ENCODE measurements around the gene GLIS1.

The GLIS1 gene

DNA sequence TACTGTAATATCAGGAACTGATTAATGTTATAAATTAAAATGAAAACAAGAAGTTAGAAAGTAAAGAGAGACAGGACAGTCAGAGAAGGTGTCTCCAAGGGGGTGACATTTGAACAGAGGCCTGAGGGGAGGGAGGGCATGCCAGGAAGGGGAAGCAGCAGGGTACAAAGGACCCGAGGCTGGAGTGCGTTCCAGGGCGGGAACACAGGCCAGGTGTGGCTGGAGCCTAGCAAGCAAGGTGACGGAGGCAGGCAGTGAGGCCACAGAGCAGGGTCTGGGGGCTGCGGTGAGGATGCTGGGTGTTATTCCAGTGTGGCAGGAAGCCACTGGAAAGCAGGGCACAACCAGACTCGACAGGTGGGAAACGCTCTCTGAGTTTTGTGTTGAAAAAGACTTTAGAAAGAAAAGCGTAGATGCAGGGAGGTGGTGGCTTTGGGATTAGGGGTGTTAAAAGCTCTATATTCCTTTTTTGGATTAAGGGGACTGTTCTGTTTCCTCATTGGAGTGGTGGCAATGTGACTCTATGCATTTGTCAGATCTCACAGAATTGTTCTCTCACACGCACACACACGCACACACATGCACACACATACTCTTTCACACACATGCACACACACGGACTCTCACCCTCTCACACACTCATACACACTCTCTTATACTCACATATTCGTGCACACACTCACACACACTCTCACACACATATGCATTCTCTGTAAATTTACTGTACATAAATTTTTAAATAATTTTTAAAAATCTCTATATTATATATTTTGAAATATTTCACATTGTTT lies 124.5 kb downstream of the GLIS1 start:
- DNase-seq: no peak

DNA sequence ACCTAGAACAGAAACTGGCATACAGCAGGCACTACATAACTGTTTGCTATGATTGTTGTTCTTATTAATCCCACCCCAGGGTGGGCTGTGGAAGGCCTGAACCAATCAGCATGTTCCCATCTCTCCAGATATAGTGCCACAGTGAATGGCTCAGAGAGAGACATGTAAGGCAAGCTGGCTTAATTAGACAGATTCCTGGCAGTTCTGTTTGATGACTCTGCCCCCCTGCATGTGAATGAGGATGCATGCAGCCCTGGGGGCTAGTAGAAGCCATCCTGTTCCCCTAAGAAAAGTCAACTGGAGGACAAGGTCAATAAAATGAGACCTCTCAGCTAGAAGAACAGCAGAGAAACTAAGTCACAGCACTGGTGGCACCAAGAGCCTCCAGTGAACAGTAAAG lies 130.3 kb downstream of the GLIS1 start:
- DNase-seq: no peak

DNA sequence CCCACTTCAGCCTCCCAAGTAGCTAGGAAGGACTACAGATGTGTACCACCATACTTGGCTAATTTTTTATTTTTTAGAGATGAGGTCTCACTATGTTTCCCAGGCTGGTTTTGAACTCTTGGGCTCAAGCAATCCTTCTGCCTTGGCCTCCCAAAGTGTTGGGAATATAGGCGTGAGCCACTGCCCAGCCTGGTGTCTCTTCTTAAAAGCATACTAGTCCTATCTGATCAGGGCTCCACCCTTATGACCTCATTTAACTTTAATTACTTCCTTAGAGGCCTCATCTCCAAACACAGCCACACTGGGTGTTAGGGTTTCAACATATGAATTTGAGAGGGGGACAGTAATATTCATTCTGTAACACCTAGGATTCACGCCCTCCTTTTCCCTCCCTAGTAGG lies 130.9 kb downstream of the GLIS1 start:
- DNase-seq: no peak

DNA sequence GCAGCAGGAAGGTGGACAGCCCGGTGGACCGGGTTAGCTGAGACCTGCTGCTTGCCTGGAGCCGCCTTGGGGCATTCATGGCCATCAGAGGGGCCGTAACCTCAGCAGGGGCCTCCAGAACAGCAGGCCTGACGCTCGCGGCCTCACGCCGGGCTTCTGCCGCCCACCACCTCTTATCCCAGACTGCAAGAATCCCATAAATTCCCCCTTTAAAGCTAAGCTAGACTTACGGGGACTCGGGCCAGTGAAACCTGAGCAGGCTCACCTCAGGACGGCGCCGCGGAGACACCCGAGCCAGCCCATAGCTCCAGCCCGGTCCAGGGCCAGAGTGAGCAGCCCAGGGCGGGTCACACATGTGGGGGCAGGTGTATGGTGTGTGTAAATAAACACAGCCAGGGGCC lies 132.3 kb downstream of the GLIS1 start:
- no peak for DNase-seq

DNA sequence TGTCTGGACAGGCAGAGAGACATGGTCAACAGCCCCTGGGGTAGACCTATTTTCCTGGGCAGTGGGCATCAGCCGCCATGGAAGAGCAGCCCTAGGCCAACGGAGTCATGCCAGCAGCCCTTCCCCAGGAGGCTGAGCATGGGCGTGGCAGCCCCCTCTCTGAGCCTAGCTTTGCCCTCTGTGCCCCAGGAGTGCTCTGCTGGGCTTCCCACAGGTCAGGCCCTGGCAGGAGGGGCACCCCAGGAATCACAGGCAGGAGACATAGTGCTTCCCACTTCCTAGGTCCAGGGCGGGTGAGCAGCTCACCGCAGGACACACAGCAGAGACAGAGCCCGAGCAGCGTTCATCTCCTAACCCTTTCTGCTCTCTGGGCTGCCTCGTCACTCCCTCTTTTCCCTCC lies 132.8 kb downstream of the GLIS1 start:
- no peak for DNase-seq

DNA sequence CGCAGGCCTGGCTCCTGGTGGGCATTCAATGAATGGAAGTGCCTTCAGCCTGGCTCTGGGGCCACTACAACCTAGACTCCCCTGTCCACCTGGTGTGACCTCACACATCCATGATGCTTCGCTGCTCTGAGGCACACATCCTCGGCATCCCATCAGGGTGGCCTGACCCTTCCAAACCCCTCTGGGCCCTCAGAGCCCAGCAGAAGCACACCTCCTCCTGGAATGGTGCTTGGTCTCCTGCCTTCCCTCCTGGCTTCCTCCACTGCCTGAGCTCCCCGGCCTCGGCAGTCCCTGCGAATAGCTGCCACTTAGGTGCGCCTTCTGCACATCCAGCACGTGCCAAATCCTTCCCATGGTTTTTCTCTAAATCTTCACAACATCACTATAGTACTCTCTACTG lies 133.8 kb downstream of the GLIS1 start:
- DNase-seq: no peak

DNA sequence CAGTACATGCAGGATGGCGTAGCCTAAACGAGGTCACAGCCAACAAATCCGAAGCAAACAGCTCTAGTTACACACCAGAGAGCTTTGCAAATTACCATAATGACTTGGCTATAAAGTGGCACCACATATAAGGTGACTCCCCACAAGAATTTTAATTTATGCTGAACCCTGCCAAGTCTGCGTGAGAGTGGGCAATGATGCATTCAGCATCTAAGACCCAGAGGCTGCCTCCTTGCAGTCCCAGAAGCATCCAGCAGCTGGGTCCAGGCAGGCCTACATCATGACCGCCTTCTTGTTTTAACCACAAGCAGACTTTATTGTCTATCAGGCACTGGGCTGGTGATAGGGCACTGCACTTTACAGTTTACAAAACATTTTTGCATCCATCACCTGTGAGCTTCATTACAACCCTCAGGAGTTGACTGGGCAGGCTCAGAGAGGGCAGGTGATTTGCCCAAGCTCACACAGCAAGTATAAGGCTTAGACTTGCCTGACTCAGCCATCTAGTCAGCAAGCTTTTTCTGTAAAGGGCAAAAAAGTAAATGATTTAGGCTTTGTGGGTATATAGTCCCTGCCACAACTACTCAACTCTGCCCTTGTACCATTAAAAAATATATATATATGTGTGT lies 134.6 kb downstream of the GLIS1 start:
- DNase-seq: no peak

DNA sequence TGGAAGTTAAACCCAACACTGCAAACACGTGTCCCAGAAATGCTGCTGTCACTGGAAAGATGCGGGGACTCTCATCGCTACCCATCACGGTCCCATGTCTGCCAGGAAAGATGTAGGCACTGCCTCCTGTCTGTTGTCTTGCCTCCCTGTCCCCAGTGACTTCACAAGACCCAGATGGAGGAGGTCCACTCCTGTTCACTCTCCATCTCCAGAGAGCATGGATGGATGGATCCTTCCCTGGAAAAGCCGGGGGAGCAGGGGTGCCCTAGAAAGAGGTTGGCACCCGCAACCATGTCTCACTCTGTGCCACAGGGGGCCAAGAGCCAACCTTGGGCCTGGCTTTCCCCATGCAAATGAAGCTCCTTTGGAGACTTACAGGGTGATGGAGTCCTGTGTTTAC lies 135.5 kb downstream of the GLIS1 start:
- DNase-seq: no peak

DNA sequence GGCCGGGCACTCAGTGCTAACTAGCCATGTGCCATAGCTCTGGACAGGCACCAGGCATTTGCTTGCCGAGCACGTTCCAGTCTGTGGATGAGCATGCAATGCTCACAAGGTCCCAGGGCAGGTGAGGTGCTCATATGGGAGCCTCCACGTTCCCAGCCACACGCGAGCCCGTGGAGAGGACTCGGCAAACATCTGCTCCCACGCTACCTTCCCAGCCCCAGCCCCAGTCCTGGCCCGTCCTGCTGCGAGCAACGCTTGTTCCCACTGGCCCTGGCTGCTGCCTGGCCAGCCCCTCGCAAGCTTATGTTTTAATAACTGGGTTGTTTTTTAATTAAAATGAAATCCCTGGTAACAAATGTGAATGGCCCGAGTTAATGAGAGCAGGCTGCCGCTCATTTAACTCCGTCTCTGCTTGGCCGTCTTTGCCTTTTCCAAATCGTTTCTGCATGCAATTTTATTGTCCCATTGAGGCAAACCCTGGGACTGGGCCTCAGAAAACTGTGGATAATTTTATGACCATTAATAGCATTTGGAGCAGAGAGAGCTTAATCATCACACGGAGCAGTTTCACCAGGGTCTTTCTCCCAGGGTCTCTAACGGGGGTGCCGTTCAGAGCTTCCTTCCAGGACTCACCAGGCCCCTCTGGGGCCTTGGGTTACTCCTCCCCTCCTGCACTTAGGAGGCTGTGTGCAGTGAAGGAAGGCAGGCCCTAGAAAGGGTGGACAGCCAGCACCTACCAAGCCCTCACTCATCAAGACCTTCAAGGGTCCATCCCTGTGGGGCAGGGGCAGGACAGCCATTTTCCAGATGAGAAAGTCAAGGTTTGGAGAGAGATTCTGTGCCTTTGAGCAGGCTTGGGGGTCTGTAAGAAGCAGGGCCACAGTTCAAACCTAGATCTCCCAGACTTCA lies 136.8 kb downstream of the GLIS1 start:
- no peak for DNase-seq

DNA sequence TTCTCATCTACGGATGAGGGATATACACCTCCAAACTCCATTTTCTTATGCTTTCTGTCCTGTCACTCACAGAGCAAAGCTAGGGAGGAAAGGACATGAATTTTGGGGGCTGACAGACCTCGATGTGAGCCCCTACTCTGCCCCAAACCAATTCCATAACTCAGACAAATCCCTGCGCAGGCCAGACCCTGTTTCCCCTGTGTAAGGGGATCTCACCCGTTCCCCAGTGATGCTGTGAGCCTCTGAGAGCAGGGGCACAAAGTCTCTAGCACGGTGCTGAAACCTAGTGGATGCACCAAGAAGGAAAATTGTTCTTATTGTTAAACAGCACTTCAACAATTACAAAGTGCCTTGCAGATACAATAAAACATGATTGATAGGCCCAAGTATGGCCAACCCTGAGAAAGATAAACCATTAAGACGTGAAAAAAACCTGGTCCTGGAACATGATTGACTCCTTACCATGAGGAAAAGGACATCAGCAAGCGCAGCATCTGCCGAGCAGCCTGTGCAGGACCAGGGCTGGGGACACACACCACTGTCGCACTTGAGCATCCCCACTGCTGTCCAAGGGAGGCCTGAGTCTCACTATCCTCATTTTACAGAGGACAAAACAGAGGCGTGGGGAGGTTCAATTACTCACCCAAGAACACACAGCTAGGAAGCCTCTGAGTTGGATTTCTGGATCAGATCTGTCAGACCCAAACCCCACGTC lies 137.8 kb downstream of the GLIS1 start:
- DNase-seq: no peak

DNA sequence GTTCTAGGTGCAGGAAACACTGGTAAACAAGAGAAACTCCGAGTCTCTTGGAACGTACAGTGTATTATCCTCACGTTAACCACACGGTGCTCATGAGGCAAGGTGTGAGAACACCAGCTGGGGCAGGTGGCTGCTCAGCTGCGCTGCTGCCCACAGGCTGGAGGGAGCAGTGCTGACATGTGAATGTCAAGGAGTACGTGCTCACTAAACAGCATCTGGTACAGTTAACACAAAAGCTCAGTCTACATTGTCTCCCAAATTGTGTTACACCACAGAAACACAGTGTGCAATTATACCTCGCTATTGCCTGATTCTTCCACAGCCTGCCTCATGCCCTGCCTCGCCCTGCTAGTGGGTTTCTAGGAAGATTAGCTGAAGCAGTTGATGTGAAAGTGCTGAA lies 138.4 kb downstream of the GLIS1 start:
- DNase-seq: no peak

DNA sequence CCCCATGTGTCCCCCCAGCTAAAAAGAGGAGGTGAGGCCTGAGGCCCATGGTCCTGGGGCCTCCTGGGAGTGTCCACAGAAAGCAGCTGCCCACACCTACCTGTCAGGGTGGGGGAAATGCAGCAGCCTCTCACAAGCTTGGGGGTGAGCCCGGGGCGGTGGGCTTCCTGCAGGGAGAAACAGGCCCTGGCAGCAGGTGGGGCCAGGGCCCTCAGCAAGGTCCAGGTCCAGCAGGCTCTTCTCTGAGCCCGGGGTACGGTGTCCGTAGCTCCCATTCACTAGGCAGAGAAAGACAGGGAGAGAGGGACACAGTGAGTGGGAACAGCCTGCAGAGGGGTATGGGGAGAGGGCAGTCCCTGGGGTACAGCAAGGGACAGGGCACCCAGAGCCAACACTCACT lies 139.0 kb downstream of the GLIS1 start:
- no peak for DNase-seq

DNA sequence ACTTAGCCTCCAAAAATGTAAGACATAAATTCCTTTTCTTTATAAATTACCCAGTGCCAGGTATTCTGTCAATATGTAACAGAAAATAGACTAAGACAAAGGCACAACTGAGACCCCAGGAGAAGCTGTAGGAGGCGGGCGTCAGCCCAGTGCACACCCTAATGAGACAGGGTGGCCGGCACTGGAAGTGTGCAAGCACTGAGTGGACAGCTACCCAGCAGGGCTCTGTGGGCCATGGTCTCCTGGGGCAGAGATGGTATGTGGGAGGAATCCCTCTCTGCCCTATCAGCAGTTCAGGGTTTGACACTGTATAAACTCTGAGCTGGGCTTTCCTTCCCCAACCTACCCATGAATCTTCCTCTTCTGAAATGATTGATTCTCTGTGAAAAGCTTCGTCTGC lies 139.5 kb downstream of the GLIS1 start:
- no peak for DNase-seq

DNA sequence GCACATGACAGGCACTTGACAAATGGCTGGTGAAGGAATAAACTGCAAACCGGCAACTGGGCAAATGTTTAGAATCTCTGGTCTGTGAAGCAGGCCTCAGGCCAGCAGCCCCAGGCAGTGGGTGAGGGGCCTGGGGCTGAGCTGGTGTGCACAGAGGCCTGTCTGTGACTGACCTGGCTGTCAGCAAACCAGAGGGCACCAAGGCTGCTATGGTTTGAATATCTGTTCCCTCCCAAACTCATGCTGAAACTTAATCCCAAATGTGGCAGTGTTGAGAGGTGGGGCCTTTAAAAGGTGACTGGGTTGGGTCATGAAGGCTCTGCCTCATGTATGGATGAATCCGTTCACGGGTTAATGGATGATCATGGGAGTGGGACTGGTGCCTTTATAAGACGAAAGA lies 140.0 kb downstream of the GLIS1 start:
- DNase-seq: no peak

DNA sequence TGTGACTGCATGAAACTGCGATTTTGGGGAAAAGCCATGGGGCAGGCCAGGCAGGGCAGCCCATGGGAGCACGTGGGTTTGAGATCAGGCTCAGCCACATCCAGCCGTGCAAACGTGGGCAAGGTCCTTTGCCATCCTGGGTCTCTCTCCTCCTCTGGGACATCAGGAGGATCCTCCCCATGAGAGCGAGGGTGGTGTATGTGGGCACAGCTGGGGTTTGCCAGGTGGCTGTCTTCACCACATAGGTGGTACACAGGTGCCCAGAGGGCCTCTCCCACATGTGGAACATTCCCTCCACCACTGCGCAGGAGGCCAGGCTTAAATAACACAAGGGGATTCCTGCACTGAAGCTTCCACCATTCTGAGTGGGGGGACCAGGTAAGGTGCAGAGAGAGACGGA lies 143.1 kb downstream of the GLIS1 start:
- DNase-seq: no peak

DNA sequence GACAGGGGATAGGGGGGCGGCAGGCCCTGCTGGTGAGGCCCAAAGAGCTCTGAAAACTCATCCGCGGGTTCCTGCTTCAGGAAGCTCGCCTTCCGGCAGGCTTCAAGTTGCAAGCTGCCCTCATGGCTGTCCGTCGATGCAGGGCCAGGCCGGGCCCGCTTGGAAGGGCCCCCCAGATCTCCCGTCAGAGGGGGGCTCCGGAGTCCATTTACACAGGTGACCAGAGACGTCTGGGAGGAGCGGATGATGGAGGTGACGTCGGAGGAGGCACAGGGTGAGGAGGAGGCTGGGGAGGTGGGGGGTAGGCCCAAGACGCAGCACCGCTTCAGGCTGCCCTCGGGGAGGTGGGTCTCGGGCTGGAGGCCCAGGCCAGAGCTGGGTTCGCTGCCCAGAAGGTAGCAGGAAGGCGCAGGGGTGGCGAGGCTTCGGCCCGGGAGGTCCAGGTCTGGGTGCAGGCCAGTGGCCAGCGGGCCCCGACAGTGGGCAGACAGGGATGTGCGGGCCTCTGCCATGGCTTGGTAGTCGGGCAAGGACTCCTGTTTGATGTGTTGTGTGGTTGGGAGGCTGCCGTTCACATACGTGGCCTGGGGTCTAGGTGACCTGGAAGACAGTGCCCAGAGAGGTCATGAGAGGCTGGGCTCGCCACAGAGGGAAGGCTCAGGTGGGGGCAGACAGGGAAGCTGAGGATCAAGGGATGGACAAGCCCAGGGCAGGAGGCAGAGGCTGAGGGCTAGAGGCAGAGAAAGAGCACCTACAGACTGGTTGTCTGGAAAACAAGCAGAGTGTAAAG lies 144.4 kb downstream of the GLIS1 start:
- no peak for DNase-seq

DNA sequence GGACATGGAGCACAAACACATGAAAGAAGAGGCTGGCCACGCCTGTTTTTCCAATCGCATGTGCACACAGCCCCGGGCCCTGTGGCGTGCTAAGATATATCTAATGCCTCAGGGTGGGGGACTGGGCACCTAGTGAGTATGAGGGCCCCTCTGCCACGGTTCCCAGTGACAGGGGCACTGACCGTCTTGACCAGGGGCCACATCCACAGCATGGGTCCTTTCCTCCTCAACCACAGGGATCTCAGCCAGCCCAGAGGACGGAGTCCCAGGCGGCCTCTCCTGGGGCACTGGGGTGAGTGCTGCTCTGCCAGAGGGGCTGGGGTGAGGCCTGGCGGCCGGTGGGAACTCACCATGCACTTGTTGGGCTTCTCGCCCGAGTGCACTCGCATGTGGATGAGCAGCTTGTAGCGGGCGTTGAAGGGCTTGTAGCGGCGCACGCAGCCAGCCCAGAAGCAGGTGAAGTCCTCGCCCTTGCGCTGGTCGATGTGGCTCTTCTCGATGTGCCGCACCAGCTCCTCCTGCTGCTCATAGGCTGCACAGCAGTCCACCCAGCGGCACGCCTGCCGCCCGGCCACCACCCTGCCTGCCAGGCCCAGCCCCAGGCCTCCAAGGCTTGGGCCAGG lies 145.1 kb downstream of the GLIS1 start:
- DNase-seq: no peak

DNA sequence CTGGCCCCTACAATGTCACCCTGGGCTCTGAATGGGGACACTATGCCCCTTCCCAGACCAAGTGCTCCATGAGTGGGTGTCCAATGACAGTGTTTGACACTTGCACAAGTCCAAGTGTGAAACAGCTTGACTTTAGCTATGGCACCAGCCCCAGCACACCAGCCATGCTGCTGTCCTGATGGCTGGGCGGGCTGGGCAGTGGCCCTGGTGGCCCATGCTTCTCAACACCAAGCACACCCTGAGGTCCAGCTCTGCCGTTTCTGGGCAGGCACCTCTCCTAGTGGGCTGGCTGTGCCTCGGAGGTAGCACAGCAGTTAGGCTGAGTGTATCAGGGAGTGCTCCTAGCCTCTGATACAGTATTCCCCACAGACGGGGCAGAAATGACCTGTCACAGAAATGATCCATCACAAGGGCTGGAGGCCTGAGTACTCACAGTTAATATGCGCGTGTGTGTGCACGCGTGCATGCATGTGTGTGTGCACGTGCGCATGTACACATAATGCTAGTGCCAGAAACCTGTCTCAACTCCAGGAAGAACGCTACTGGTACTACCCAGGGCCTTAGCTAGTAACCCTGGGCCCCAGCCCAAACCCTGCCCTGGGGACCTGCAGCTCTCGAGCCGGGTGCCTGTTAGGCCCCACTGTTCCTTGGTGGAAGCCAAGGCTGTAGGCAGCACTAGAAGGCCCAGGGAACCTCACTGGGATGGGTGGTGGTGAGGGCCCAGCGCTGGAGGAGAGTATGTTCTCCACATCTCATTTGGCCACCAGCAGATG lies 145.8 kb downstream of the GLIS1 start:
- no peak for DNase-seq

DNA sequence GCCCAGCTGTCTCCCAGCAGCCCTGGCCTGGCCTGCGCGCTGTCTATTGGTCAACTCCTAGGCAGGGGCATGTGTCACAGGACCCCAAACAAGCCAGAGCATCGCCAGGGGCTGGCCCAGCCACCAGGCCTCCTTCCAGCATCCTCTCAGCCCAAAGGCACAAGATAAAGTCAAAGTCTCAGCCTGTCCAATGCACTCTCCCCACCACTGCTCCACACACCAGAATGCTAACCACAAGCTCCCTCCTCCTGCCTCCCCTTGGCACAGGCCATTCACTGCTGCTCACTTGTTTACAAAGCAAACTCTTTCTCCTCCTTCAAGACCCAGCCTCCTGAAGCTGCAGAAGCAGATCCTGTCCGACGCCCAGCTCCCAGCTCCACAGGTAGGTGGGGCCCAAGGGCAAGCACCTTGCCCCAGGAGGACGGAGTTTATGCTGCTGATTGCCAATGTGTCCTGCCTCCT lies 146.4 kb downstream of the GLIS1 start:
- DNase-seq: no peak

DNA sequence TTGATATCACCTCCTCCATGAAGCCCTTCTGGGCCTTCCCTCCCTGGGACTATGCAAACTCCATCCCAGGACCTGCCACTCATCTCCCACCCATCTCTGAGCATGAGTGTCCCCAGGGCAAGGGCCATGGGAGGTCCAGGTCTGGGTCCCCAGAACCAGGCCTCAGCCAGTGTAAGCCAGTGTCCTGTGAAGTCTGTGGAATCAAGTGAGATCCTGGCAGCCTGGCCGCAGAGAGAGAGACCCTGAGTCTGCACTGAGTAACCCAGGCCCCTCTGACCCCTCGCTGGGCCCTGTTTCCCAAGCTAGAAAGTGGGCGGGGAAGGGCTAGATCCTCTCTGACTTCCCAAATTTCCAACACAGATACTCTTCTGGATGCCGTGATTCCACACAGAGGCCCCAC lies 147.0 kb downstream of the GLIS1 start:
- no peak for DNase-seq
